ENCODE data around the gene TMEM44.

The TMEM44 gene

DNA sequence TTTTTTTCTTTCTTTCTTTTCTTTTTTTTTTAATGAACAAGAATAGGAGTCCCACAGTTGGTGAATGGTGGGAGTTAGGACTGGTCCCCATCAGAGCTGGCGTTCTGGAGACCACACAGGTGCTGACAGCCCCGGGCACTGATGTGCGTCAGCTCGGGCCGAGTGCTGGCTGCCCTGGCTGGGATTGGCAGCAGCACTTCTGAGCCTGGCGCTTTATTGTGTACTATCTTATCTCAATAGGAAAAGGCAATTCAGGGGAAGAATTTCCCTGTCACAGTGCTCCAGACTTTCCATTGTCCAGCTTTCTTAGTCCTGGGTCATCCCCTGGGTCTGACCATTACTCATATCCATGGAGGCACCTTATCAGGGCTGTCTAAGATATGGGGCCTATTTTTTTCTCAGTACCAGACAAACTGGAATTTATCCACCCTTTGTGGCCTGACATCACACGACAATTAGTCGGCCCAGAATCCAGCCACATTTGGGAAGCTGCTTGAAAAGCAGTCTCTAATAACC is 54.1 kb downstream of the TMEM44 start:
- no peak for DNase-seq (ENCODE audit: low spot score)

DNA sequence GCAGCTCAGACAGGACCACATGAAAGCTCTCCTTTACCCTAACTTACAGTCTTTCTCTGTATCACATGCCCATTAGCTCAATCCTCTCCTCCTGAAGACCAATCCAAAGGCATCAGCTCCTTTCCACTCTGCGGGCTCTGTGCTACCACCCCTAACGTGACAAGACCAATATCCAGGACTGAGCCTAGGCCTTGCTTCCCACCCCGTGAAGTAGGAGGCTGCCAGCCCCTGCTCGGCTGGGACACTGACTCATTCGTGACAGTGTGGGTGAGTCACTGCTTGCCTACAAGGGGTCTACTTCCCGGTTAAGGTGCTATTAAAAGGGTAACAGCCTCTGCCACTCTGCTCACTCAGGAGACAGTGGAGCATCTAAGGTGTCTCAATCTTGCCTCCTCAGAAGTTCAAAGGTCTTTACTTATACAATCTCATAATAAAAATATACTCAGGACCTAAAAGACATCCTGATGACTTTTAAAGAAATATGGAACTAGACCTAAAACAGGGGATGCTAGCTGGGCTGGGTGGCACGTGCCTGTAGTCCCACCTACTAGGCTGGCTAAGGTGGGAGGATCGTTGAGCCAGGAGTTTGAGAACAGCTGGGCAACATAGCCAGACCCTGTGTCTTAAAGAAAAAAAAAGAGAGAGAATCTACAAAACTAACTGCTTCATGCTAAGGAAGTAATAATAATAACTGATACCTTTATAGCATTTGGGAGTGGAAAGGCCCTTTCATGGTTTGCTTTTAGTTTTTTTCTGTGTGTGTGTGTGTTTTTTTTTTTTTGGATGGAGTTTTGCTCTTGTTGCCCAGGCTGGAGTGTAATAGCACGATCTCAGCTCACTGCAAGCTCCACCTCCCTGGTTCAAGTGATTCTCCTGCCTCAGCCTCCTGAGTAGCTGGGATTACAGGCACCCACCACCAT is 55.0 kb downstream of the TMEM44 start:
- peak; percentile 82 for DNase-seq (ENCODE audit: low spot score)

DNA sequence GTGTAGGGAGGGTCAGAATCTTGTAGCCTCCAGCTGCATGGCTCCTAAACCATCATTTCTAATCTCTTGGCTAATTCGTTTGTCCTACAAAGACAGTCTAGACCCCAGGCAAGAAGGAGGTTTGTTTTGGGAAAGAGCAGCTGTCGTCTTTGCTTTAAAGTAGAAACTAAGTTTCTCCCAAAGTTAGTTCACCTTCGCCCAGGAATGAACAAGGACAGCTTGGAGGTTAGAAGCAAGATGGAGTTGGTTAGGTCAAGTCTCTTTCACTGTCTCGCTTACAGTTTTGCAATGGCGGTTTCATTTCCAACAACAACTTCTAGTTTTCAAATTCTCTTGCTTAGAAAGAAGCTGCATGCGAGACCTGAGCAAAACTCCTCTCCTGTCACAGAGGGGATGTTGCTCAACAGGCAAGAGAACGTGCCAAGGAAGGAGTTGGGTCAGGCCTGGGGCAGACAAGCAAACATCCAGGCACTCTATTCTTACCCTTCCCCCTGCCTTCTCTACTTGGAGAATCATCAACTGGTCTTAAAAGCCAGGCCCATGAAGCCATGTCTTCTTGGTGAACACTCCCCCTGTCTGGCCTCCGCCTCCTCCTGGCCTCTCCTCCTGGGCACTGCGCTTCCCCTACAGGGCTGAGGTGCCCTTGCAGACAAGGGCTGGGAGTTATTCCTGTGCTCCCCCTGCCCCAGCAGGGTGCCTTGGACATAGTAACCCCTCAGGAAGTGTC is 57.6 kb downstream of the TMEM44 start:
- DNase-seq (ENCODE audit: low spot score), result peak; percentile 72

DNA sequence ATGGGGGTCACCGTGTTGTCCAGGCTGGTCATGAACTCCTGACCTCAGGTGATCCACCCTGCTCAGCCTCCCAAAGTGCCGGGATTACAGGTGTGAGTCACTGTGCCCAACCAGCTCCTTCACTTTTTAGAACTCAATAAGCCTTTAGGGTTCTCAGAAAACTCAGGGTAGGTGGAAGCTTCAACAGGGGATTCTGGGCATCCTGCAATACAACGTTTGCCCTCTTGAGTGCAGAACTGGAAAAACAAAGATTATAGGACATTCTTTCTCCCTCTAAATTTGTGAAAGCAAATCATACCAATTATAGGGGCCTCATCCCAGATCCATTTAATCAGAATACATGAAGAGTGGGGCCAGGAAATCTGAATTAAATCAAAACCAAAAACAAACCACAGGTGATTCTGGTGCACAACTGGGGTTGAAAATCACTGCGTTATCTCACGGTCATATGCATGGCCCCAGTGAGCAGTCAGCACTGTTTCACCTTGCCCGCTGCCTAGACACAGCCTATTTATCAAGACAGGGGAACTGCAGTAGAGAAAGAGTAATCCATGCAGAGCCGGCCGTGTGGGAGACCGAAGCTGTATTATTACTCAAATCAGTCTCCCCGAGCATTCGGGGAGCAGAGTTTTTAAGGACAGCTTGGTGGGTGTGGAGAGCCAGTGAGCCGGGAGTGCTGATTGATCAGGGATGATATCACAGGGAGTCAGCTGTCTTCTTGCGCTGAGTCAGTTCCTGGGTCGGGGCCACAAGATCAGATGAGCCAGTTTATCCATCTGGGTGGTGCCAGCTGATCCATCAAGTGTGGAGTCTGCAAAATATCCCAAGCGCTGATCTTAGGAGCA is 58.4 kb downstream of the TMEM44 start:
- DNase-seq (ENCODE audit: low spot score), result peak; percentile 41

DNA sequence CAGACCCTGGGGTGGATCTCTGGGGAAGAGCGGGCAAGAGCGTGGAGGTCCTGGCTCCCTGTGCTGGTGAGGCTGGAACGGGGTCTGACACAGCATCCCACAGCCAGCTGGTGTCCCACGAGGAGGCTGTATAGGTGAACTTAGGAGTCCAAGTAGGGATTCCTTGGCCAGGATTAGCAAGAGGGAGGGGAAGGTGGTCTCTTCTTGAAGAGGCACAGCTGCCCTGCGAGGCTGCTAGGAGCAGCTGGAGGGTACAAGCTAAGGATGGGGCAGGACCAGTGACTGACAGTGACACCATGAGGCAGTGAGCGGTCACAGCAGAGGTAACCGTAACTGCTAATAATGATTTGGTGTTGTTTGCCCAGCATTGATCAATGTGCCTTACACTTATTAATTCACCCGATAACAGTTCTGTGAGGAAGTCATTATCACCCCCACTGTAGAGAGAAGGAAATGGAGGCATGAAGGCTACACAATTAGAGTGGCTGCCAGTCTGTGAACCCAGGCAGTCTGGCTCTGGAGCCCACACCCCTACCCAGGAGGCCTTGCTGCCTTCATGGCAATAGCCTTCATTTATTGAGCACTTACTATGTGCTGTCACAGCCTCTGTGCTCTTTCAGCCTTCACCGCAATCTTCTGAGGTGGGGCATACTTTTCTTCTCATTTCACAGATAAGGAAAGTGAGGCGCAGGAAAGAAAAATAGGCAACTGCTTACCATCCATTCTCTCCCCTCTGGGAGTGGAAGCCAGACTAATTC is 59.4 kb downstream of the TMEM44 start:
- DNase-seq (ENCODE audit: low spot score), result peak; percentile 52

DNA sequence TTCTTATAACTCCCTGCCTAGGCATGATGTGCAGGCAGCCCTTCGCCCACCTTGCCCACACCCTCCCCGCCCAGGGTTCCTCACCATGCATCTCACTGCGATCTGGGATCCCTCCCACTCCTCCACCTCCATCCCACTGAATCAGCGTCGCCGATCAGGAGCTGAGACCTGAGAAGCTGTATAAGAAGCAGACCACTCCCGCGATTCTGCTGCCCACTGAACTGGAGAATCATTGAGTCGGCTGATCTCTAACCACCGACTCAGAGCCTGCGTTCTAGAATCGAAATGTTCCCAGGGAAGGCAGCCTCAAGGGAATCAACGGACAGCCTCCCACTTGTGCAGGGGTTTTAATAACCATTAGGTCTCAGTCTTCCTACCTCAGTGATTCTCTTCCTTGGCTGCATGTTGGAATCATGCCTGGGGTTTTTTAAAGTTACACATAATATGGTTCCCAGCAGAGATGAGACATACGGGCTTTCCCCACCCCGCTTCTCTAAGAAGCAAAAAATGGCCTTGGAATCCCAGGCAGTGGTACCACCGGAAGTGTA is 60.2 kb downstream of the TMEM44 start:
- no peak for DNase-seq (ENCODE audit: low spot score)

DNA sequence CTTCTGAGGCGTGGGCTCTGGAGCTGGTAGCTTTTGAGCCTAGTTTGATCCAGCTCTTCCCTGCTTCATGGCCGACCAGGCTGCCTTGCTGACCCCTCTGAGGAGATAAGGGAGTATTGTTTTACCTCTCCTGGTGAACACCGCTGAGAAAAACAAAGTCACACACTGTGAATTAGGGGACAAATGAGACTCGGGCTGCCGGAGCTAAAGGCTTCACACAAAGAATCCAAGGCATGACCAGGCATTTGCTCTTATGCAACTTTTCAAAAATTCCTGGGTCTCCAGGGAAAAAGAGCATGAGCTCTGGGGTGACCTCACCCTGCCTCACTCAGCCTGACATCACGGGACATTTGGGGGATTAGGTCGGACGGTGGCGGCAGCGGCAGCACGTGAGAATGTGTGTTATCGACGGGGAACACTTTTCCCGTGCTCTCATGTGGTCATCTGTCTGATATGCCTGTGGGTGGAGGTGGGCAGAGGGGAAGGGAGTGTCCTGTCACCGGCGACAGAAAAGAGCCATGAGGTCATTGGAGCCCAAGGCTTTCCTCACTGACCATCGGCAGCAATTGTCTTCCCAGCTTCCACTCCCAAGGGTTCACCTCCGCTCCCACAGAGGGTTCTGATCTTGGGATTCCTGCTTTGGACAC is 61.0 kb downstream of the TMEM44 start:
- peak; percentile 88 for DNase-seq (ENCODE audit: low spot score)

DNA sequence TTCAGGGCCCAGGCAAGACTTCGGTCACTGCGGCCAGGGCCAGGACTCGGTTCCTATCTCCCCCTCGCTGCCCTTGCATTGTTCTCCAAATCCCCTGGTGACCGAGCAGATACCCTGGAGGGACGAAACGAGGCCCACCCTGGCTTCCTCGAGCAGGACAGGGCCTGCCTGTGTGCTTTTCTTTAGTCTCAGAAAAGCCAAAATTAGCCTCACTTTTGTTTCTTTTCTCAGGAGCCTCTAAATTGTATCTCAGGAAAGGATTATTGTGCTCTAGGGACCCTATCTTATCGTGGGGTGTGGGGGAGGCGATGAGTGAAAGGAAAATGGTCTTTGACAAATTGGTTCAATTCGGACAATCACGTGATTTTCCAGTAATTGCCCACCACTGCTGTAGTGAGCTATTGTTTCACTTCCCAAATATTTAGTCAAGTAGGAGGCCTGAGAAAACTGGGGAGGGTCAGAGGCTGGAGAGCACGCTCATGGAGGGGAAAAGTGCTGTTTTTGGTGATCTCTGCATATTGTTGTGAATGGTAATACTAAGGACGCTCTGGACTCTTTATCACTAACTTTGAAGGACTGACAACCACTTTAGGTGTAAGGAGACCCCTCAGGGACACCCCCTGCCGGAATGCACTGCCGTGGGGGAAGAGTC is 61.6 kb downstream of the TMEM44 start:
- DNase-seq (ENCODE audit: low spot score), result no peak

DNA sequence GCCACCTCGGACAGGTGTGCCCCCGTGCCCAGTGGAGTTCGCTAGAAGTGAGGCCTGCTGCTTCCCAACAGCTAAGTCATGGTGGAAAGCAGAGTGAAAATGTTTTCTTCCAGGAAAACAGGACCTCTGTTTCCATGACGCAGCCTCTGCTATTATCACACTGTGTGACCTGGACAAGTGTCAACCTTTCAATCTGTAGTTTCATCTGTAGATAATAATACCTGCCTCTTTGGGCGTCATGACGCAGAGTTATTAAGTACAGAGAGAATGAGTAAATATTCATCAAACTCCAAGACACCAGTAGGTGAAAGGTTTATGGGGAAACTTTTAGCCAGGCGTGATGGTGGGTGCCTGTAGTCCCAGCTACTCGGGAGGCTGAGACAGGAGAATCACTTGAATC is 62.3 kb downstream of the TMEM44 start:
- no peak for DNase-seq (ENCODE audit: low spot score)

DNA sequence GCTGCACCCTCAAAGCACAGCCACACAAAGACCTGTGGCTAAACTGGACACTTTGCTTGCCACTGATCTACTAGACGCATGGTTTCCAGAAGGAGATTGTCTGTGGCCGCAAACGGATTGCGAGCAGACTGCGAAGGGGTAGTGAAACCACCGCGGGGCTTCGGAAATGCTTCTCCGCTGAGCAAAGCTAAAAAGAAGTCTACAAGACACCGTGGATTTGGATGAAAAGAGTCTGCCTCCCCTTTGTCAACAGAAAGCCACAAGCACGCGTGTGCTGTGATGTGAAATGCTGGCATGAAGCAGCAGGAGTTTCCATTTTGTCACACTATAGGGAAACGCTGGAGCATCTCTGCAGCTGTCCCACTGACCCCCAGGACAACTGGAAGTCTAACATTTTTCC is 63.0 kb downstream of the TMEM44 start:
- DNase-seq (ENCODE audit: low spot score), result no peak

DNA sequence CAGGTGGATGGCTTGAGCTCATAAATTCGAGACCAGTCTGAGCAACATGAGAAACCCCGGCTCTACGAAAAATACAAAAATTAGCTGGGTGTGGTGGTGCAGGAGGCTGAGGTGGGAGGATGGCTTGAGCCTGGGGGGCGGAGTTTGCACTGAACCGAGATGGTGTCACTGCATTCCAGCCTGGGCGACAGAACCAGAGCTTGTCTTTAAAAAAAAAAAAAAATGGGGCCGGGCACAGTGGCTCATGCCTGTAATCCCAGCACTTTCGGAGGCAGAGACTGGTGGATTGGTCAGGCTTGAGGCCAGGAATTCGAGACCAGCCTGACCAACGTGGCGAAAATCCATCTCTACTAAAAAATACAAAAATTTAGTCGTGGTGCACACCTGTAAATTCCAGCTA is 64.0 kb downstream of the TMEM44 start:
- no peak for DNase-seq (ENCODE audit: low spot score)

DNA sequence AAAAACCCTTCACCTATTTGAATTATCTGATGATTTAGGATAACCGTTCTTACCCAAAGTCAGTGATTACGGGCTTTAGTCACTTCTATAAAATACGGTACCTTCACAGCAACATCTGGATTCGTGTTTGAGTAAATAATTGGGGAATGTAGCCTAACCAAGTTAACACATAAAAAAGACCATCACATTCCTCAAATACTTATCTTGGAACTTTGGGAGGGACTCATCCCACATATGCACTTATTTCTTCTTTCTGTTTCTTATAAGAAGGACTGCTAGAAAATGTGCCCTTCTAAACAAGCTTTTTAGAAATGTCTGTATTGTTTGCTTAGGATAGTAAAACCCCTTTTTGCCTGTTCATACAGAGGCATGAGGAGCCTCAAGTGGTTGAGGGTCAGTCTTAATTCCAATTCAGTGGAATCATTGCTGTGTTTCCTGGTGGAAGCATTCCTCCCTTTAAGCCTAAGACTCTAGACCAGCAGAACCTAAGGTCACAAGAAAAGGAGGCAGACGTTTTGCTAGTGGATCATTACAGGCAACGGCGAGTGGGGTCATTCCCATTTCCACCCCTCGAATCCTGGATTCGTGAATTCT is 67.5 kb downstream of the TMEM44 start:
- DNase-seq (ENCODE audit: low spot score), result peak; percentile 82

DNA sequence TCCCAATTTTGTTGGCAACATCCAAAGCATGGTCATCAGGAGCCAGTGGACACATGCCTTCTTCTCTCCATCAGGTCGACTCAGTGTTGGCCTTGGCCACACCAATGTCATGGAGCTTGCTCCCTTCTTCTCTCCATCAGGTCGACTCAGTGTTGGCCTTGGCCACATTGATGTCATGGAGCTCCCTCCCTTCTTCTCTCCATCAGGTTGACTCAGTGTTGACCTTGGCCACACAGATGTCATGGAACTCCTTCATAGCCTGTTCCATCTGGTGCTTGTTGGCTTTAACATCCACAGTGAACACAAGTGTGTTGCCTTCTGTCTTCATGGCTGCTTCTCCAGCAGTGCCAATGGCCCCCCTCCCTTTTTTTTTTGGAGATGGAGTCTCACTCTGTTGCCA is 70.2 kb downstream of the TMEM44 start:
- no peak for DNase-seq (ENCODE audit: low spot score)

DNA sequence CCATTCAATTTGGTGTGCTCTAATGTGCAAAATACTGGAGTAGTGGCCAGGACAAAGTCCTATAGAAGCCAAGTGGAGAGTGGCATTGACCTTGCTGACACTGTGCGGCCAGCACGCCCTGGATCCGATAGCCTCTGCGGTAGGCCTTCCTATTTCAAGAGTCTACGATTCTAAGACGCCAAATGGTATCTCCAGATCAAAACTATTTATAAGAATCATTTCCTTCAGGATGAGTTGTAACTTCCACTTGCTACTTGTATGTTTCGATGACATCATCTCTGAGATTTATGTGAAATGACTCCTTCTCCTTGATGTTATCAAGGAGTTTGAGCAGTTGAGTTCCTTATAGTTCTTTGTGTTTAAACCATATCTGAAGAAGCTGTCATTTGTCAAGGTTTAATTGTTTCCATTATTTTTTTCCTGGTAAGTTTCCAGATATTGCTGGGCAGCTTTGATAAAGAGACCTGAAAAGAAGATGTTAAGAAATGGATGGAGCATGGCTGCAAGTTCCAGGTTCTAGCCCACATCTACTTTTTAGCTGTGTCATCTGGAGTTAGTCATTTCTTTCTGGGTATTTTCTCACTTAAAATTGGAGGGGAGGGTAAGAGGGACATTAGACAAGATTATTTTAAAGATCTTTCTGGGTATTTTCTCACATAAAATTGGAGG is 71.8 kb downstream of the TMEM44 start:
- peak; percentile 47 for DNase-seq (ENCODE audit: low spot score)

DNA sequence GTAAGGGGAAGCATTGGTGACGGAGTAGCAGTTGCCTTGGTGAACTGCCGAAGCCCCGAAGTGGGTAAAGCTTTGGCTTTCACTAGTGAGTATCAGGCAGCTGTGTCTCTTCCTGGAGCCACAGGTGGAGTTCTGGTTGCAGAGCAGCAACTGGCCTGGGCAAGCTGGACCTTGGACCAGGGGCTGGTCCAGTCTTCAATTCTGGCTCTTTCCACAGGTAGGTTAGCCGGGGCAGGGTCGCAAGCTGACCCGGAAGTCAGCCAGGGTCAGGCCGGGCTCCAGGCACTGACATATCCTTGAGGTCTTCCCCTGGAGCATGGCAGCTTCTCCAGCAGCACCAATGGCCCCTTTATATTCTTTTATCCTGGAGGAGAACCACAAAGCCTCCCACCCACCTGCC is 73.2 kb downstream of the TMEM44 start:
- DNase-seq (ENCODE audit: low spot score), result no peak

DNA sequence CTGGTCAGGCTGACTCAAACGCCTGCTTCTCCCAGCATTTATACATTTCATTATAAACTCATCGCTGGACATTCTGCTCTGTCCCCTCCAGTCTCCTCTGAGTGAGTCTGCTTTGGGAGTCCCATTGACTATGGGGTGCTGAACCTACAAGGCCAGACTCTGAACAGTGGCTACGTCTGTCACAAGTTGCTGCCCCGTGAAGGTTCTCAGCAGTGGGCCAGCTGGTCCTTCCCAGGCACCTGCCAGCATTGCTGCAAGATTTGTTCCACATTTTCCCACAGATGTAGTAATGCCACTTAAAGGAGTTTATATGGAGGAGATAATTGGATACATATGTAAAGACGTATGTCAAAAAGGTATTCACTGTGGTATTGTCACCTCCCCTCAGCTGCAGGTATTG is 73.7 kb downstream of the TMEM44 start:
- DNase-seq (ENCODE audit: low spot score), result no peak

DNA sequence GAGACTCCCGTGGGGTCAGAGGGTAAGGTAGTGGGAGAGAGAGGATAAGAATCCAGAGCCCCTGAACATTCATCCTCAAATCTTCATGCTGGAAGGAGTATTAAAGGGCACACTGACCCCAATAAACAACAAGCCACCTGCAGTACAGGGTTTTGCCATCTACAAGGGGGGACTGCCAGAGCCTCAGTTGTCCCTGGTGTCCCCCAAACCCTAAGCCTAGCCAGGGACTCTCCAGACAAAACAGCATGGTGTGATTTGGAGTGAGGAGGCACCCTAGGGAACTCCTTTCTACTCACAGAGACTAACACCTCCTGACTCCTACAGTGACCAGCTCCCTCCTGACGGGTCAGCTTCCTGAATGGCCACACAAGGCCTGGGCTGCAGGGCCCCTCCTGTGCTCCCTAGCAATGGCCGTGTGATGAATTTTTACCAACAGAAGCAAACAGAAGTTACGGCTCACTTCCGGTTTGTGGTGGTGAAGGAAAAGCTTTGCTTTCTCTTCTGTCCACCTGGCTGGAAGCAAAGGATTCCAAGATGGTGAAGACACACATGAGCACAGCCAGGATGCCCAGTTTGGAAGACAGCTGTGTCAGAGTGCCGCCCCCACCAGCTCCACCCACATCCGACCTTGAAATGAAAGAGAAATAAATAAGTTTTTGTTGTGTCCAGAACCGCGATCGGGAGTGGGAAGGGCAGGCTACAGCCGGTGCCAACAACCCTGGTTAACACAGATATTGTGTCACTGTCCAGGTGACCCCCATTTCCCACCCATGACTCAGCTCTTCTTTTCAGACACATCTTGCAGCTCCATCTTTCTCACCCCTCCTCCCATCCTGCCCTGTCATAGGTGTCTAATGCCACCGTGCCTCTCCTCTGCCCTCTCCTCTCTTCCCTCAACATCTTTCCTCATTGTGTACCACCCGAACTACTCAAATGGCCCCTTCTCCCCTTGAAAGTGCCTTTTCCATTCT is 76.8 kb downstream of the TMEM44 start:
- no peak for DNase-seq (ENCODE audit: low spot score)

Measured in GM03348 (cell line).